Activated T-cell treated with anti-CD3 and anti-CD28 coated beads for 48 hours (primary cell): ENCODE results near the gene EFS.

ENCODE experiments used
- DNase-seq: peaks from one replicate; pipeline ENCODE4 v3.0.0-alpha.2; 2020; ENCODE audit warnings: low read depth

EFS gene

DNA sequence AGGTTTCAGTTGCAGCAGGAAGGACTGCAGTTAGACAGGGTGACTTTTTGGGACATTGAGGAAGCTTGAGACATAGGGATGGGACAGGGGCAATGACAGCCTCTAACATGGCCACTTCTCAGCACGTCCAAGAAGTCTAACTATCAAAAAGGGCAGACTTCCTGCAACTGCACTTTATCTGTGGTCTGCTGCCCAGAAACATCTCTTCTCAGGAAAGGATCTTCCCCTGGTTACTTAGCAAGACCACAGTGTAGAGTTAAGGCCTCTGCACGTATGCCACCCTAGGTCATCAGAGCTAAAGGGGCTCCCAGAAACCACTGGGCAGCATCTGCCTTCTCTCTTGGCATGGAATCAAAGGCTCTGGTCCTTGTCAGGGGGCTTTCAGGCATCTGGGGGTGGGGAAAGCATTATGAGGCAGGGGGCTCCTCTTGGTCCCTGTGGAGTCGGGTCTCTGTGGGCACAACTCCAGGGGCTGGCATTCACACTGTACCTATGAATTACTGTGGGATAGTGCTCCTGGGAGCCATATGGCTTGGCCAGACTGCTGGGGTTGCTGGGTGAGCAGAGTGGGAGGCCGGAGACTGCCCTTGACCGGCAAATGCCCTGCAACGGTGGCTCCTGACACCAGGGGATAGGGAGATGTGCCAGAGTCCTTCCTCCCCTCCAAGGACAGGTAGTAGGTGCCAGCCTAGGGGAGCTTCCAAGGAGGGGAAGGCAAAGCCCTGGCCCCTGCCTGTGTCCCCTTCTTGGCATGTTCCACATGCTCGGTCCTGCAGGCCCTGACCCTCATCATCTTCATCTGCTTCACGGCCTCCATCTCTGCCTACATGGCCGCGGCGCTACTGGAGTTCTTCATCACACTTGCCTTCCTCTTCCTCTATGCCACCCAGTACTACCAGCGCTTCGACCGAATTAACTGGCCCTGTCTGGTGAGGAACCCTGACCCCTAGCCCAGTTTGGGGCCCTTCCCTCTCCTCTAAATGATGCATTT lies 12.9 kb upstream of the EFS start:
- DNase-seq = no peak

DNA sequence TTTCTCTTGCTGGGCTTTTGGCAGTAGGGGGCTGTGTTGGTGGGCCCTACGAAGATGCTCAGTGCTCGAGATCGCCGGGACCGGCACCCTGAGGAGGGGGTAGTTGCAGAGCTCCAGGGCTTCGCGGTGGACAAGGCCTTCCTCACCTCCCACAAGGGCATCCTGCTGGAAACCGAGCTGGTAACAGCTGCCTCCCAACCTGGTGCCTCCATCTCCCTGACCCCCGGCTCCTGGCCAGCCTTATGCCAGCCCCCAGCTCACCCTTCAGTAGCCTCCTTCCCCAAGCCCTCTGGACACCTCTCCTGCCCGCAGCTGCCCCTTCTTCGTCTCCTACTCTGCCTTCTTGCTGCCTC lies 12.2 kb upstream of the EFS start:
- DNase-seq = no peak

DNA sequence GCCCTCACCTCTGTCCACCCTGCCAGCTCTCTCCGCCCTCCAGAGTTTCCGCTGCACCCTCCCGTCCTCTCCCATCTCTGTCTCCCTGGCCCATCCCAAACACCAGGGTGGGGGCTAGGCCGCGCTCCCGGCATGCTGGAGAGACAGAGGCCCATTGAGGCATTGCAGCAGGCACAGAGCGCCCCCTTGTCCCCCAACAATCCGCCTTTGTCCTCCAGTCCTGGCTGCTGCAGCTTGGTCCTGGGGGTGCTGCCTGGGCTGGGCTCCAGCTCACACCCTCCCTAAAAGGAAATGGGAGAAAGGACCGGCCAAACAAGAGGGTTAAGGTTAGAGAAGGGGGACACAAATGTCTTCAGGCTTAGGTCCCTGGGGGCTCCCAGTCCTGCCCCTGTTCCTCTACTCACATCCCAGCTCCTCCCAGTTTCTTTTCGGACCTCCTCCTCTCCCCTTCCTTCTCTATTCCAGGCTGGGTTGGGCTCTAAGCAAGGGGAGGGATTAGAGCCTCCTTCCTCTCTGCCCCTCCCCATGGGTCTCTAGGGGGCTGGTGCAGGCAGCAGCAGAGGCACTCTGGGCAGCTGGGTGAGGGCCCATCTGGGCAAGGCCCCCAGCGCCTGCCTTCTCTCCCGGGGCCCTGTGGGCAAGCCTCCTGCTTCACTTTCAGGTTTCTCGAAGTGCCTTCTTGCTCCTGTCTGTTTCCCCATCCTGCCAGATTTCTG lies 11.7 kb upstream of the EFS start, which contains the start of gene CMTM5:
Gene CMTM5 (plus strand): TSS at position 565 of the 716 bp plus-strand sequence. CDS start 206 bp downstream, outside the sequence.
- no peak for DNase-seq

DNA sequence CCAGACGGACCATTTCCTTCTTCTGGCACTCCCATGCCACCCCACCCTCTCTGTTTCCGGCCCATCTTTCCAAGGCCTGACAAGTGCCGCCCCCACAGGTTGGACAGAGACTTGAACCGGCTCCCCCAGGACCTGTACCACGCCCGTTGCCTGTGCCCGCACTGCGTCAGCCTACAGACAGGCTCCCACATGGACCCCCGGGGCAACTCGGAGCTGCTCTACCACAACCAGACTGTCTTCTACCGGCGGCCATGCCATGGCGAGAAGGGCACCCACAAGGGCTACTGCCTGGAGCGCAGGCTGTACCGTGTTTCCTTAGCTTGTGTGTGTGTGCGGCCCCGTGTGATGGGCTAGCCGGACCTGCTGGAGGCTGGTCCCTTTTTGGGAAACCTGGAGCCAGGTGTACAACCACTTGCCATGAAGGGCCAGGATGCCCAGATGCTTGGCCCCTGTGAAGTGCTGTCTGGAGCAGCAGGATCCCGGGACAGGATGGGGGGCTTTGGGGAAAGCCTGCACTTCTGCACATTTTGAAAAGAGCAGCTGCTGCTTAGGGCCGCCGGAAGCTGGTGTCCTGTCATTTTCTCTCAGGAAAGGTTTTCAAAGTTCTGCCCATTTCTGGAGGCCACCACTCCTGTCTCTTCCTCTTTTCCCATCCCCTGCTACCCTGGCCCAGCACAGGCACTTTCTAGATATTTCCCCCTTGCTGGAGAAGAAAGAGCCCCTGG lies 10.7 kb upstream of the EFS start:
- DNase-seq = no peak

DNA sequence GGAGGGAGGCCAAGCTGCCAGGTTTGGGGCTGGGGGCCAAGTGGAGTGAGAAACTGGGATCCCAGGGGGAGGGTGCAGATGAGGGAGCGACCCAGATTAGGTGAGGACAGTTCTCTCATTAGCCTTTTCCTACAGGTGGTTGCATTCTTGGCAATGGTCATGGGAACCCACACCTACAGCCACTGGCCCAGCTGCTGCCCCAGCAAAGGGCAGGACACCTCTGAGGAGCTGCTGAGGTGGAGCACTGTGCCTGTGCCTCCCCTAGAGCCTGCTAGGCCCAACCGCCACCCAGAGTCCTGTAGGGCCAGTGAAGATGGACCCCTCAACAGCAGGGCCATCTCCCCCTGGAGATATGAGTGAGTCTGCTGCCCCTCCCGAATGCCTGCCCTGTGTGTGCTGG lies 8.1 kb upstream of the EFS start:
- DNase-seq = no peak

DNA sequence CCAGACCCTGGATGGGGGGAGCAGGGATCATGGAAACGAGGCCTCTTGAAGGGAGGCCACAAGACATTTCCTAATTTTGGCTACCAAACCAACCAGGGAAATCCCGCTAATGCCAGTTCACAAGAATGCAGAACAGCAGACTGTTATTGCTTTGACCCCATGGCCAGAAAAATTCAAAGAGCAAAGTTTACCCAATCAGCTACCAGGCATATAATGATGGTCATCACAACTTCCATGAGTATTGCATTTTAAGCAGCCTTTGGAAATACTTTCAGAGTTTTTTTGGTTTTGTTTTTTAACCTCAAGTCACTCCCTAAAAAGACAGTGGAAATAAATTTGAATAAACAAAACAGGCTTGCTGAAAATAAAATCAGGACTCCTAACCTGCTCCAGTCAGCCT lies 7.5 kb upstream of the EFS start, which contains the start of gene IL25:
Gene IL25 (plus strand): TSS at position 301 of the 400 bp plus-strand sequence.
- no peak for DNase-seq

DNA sequence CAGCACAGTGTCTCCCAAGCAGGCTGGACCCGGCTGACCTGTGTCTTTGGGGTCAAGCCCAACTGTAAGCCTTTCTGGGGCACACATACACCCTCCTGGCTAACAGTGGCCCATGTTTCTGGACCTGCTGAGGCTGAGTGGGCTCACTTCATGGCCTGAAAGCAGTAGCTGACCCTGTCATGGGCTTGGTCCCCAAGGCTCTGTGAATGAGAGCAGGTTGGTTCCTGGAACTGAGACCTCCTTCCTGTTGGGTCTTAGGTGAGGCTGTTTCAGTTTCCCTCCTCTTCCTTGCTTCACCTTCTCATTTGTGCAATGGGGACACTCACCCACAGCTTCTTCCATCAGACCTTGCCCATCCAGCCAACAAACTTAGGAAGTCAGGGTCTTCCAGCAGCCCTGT lies 6.9 kb upstream of the EFS start:
- DNase-seq = no peak

DNA sequence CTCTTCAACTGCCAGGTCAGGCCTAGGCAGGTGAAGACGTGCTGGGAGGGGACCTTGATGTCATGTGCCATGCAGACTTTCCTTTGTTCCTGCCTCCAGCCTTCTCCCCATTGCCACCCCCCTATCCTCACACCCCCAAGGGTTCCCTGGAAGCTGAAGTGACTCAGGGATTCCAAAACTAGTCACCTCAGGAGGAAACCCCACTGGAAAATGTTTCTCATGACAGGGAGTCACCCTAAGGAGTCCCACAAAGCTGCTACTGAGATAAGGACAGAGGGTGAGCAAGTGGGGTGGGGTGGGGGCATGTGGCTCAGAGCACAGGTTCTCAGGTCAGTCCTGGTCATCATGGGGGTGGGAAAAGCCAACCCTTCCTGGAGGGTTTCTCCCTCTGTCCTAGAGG lies 5.2 kb upstream of the EFS start:
- no peak for DNase-seq

DNA sequence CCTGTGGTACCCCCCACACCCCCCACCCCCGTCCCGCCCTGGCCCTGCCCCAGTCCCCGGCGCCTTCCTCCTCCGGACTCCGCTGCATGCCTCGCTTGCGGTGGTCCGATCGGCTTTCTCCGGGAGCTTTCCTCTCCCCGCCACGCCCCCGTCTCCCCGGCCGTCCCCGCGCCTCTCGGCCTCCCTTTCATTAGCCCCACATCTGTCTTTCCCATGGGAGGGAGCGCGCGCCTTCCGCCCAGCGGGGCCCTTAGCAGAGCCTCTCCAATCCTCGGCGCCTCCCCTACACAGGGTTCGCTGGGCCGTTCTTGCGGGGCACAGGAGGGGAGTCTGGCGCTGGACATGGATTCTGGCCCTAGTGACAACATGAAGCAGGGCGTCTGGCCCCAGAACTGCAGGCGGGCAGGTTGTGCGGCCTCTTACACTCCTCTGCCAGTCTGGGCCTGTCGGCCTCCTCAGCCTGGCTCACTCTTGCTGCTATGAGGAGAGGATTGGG lies 1.5 kb upstream of the EFS start:
- DNase-seq = no peak

DNA sequence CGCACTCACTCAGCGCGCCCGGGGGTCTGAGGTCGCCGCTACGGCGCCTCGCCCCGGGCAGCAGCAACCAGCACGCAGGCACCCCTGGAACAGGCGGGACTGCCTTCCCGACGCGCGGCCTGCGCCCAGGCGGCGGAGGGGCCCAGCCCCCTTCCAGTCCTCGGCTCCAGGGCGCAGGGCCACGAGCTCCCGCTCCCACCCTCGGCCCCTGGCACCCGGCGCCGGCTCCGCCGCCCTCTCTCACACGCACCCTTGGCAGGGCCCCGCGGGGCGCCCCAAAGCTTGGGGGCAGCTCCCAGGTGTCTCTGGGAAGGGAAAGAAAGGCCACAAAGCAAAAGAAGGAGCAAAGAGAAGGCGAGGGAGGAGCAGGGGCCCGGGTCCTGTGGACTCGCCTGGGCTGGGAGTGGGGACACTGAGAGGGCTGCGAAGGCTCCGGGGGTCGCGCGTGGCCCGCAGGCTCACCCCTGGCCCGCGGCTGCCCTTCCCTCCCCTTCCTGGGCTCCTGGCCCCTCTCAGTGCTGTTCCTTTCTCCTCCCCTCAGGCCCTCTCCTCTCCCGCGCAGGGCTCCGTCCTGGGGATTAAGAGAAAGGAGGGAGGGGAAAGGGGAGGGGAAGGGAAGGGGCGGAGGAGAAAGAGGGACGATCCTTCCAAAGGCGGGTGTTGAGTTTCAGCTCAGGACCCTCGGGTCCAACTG lies 907 bp upstream of the EFS start:
- no peak for DNase-seq

DNA sequence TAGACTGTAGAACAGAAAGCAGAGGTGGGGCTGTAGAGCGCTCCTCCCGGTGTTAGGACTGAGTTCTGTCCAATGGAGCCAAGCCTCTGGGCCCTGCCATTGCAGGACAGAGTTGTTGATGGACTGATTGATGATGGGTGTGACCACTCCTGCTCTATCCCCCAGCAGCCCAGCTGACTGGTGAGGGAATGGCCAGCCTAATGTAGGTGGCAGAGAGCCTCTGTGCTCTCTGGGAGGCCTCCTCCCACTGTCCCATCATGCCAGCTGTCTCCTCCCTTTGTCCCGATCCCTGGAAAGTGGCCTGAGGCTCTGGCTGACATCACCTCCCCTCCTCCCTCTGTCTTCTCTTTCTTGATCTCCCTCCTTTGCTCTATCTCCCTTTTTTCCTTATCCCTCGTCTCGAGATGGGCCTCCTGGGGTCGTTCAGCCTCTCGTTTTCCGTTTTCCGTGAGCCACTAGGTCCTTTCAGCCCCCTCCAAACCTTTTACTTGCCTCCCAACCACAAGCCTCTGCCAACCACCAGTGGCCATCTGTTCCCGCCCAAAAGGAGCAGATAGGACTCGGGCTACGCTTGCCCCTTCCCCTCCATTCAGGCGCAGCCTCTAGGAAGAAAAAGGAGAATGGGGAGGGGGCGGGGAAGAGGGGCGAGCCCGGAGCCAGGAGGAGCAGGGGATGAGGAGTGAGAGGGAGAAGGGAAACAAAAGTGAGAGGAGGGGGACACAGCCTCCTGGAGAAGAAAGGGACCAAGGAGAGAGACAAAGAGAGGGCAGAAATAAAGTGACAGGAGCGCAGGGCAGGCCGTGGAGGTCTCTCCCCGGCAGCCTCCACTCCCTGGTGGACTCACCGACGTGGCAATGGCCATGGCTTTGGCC lies 572 bp downstream of the EFS start:
- no peak for DNase-seq

DNA sequence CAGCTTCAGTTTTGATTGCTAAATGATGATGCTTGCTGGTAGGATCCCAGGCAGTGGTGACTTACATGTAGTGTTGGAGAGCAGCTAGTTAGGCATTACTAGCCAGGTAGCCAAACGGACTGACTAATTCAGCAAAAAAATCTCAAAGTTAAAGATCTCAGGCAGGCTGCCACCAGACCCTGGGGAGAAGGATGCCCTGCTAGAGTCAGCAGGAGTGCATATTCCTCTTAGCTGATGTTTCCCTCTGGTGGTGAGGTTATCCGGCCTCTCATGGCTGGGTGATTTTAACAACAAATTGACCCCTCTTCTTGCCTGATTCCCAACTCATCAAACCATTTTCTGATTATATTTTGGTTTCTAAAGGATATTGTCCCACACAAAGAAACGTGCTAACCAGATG lies 2.8 kb downstream of the EFS start:
- DNase-seq = no peak

DNA sequence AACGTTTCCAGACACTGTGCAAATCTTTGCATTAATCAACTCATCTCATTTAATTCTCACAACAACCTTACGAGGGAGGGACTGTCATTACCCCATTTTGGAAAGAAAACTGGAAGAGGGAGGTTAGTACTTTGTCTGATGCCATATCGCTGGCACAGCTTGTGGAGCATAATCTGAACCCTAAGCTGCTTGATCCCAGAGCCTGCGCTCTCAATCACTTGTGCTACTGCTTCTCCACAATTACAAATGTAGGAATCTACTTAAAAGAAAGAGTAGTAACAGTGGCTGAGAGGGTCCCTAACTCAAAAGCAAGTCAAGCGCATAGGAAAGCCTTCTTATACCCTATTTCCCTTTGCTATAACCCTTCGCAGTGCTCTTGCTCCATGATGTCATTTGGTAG lies 3.2 kb downstream of the EFS start:
- no peak for DNase-seq

DNA sequence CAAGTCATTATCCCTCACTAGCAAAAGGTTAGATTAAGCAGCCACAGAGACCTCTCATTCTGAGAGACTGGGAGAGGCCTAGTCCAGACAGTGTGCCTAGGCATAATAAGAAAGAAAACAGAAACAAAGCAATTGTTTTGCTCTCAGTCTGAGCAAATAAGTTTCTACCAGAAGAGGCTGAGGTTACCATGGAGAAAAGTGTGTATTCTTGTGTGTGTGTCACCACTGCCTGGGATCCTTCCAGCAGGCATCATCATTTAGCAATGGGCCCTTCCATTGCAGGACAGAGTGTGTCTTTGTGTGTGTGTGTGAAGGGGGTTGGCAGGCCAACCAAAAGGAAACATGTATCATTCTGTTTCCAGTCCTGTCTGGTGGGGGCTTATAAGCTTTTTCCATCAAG lies 3.7 kb downstream of the EFS start:
- DNase-seq = no peak

DNA sequence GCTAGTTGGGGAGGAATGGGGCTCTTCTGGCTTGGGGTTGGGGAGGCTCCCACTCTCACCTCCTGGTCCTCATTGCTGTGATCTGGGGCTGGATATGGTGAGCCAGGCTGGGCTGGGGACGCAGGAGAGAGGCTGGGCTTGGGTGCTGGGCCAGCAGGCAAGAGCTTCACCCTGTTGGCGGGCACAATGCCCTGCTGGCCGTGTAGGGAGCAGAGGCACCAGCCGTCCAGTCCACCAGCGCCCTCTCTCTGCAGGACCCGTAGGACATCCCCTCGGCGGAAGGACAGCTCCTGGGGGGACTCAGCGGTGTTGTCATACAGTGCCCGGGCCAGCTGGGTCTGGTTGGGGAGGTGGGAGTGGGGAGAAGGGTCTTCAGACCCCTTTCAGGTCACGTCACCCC lies 4.5 kb downstream of the EFS start:
- no peak for DNase-seq

DNA sequence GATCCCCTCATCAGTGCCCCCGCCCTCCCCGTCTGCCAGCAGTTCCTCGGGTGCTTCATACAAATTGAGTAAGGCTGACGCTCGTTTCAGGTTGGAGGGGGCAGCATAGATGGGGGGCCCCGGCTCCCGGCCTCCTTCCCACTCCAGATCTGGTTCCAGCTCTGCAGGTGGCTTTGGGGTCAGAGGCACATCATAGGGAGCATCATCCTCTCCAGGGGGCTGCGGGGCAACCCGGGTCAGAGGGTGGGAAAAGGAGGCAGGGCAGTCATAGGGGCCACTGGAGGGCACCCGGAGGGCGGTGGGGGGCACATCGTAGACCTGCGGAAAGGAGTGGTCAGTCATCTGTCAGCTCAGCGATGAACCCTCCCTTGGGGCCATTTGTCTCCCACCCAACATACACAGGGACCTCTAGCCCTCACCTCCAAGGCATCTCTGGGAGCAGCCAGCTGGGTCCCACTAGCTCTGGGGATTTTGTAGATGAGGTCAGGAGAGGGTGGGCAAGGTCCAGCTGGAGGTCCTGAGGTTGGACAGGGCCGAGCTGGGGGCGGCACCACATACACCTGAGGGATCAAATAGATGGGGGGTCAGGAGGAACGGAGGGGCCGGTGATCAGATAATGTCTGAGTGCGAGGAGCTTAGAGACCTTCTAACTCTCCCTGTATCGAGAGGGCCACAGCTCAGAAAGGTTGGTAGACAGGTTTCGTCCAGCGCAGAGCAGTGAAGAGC lies 5.1 kb downstream of the EFS start:
- DNase-seq = no peak

DNA sequence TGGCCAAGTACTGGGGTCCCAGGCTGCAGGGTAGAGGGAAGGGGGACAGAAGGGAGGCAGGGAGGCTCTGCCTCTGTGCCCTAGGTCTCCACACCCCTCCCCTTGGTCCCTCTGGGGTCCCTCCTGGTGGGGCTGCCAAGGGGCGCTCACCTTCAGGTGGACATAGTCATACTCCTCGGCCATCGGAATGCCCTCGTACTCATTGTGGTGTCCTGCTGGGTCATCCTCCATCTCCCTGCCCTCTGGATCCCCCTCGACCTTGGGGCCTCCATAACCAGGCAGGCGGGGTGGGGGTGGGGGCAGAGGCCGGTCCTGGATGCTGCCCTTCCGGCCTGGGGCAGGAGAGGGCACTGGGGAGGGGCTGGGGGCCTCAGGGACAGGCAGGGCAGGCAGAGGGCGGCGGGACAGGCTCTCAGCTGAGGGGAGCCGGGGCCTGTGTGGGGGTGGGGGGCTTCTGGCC lies 5.8 kb downstream of the EFS start:
- no peak for DNase-seq

DNA sequence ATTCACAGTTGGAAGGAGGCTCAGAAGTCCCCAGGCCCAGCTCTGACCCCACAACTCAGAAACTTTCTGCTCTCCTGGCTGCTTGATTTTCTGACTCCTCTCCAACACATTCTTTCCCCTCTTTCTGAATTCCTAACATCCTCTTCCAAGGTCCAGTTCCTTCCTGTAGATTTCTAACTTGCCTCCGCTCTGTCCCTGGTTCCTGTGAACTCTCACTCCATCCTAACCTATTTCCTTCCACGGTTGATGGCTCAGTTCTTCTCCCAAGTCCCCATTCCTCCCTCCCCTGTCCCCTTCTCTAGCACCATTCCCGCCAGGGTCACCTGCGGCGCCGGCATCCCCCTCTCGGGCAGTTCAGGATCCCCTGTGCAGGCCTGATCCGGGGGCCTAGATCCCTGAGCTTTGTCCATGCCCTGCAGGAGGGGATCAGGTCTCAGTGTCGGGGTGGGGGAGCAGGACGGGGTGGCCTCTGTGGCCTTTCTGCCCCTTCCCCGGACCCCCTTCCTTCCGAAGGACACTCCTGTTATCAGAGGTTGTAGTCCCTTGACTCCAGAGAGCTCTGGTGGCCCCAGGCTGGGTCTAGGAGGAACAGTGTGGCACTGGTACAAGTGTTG lies 6.3 kb downstream of the EFS start:
- DNase-seq = no peak

DNA sequence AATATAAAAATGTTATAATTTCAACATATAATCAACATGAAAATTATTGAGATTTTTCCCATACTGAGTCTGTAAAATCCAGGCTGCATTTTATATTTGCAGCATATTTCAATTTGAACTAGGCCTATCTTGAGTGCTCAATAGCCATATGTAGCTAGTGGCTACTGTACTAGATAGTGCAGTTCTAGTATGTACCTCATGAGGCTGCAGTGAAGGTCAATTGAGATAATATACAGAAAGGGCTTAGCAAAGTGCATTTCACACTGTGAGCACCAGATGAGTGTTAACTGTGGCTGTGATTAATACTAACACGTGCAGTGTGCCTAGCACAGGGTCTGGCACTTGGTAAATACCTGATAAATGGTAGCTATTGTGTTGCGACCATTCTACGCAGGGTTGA lies 6.9 kb downstream of the EFS start:
- DNase-seq = no peak

DNA sequence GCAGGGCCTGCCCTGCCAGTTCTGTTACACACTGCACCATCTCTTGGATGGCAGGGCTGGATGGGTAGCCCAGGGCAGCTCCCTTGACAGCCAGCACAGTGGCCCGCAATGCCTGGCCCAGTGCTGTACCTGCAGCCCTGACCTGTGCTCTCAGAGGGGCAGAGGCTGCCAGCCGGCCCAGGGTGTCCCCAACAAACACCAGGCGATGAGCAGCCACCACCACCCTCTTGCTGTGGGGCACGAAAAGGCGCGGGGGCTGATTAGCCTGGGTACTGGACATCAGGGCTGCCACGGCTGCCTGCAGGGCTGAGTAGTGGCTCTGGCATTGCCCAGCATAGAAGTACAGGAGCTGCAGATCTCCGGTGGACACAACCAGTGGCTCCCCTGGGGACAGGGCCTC lies 7.7 kb downstream of the EFS start:
- DNase-seq = no peak
